22Rv1 (cell line): ENCODE measurements around the gene ANKS1B.

Source experiments
- H3K27ac ChIP-seq: fragments of 450-650 bp; 2 replicates; pipeline ENCODE4 v1.5.1; 2017
- CTCF ChIP-seq: fragments of 450-650 bp; IDR thresholded peaks from 2 replicates; pipeline ENCODE4 v1.5.1; 2017; ENCODE audit warnings: mild to moderate bottlenecking
- ZFX ChIP-seq: fragments of 450-650 bp; IDR thresholded peaks from 2 replicates; pipeline ENCODE4 v1.6.1; 2017; ENCODE audit warnings: antibody characterized with exemption, borderline replicate concordance

Gene ANKS1B

GRCh38 chr12:99281277-99281676 lies 703.5 kb downstream of the ANKS1B start:
- no peak overlapping the region for H3K27ac ChIP-seq
- TF ChIP-seq CTCF = no peak
- no peak for TF ChIP-seq ZFX

- TF ChIP-seq ZFX (no peak), CTCF (no peak)
- H3K27ac ChIP-seq = no peak overlapping the region
Observed at GRCh38 chr12:99278899-99279298, 705.8 kb downstream of the ANKS1B start.

- no peak overlapping the region for H3K27ac ChIP-seq
- no peak for TF ChIP-seq CTCF
- no peak for TF ChIP-seq ZFX
Observed at GRCh38 chr12:99277591-99278379, 707.0 kb downstream of the ANKS1B start.

- TF ChIP-seq ZFX (no peak), CTCF (no peak)
- no peak overlapping the region for H3K27ac ChIP-seq
Observed at GRCh38 chr12:99271071-99271470, 713.7 kb downstream of the ANKS1B start.

GRCh38 chr12:99267038-99267437 lies 717.7 kb downstream of the ANKS1B start:
- TF ChIP-seq ZFX (no peak), CTCF (no peak)
- no peak overlapping the region for H3K27ac ChIP-seq

GRCh38 chr12:99265648-99266047 lies 719.1 kb downstream of the ANKS1B start:
- H3K27ac ChIP-seq = no peak overlapping the region
- TF ChIP-seq CTCF (no peak), ZFX (no peak)

- no peak for TF ChIP-seq ZFX
- TF ChIP-seq CTCF = no peak
Observed at GRCh38 chr12:99261256-99261655, 723.5 kb downstream of the ANKS1B start.

More at GRCh38 chr12:99261256-99261655, 723.5 kb downstream of the ANKS1B start:
- no peak overlapping the region; the same call in 1 of the 2 replicates for H3K27ac ChIP-seq
